SKM-1 (cell line): ENCODE measurements around the gene ZNF197.
"Not testable (repeated sequence)": the region's sequence is repeated elsewhere in the genome, so short reads cannot be mapped to it uniquely, and the experiment has no call there.

Experiments used
- DNase-seq: peaks from one replicate; lab custom pipeline; 2025; ENCODE audit not compliant: unreplicated experiment; lab: John Stamatoyannopoulos, UW

ZNF197 gene

DNA sequence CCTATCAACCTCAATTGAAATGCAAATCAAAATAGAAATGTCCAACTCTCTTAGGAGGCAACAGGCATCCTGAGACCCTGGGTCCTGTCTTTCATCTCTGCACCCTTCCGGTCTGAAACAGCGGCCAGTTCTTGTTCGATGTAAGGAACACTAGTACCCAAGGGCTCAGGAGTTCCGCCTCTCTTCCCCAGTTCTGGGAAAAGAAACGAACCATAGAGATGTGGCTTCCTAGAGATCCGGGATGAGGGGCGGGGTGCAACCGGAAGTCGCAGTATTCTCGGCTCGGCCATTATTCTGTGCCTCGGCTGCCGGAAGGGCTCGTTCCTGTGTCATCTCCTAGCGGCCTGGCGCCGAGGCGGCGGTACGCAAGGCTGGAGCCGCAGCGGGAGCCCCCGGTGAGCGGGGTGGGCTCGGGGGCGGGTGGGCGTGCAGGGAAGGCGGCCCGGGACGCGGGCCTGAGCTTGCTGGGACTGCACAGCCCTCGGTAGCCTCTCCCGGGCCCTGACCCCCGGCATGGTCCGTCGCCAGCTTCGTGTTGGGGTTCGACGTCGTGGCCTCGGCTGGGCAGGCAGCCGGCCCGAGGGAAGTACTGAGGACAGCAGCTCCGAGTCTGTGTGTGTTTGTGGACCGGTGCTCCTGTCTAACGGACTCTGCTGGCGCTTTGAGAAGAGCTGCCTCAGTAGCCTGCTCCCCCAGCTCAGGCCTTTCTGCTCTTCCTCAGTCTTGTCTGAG is at the start of gene ZNF197:
Gene ZNF197, plus strand, starts transcription at position 288 of the 732 bp plus-strand sequence. CDS start 4,119 bp downstream, outside the sequence.
- DNase-seq = peak; percentile 73

DNA sequence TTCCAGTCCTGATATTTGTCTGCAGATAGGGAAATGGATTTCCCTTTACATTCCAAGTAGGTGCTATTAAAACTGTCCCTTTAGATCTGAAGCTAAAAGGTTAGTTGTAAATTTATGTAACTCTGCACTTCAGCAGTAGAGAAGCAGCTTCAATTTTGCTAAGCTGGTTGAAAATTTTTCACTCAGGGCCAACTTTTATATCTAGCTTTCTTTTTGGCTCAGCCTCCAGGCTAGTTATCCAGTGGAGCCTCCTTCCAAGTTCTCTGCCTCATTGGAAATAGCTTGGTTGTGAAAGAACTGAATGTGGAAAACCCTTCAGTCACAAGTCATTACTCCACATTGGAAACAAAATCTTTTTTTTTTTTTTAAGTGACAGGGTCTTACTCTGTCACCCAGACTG is 48.2 kb upstream of the ZNF197 start:
- DNase-seq = no peak

DNA sequence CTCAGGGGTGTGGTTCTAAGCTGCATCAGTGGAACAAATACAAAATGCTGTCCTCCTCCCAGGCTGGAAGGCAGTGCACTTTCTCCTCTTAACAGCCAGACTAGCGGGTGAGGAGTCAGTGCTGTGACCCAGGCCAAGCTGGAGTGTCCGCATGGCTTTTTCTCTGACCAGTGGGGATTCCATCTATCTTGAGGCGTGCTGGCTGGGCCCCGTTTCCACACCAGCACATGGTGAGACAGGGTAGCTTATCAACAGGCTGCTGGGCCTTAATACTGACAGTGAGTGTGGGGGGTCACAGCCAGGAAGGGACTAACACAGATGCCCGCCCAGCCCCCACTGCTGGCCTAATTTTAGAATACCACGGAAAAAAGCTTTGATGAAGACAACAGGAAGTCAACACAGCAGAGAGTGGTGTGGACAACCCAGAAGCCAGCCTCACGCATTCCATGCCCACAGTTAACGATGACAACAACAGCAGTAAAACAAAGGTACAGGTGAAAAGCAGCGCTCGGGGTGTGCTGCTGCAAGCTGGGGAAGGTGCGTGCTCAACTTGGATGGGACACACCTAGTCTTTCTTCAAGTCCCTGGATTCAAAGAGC is 47.4 kb upstream of the ZNF197 start:
- DNase-seq = not testable (repeated sequence)

DNA sequence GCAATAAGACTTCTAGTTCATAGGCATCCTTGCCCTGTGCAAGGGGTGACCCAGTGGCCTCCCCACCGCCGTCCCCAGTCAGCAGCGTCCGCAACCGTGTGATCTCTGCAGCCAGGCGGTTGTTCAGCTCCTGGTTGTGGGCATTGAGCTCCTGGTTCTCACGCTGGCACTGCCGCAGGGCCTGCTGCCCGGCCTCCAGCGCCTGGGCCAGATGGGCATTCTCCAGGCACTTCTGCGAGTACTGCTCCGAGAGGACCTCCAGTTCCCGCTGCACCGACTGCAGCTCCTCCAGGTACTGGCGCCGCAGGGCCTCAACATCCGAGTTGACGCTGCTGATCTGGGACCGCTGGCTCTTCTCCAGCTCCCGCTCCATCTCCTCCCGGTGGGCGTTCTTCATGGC is 46.5 kb upstream of the ZNF197 start:
- not testable (repeated sequence) for DNase-seq

DNA sequence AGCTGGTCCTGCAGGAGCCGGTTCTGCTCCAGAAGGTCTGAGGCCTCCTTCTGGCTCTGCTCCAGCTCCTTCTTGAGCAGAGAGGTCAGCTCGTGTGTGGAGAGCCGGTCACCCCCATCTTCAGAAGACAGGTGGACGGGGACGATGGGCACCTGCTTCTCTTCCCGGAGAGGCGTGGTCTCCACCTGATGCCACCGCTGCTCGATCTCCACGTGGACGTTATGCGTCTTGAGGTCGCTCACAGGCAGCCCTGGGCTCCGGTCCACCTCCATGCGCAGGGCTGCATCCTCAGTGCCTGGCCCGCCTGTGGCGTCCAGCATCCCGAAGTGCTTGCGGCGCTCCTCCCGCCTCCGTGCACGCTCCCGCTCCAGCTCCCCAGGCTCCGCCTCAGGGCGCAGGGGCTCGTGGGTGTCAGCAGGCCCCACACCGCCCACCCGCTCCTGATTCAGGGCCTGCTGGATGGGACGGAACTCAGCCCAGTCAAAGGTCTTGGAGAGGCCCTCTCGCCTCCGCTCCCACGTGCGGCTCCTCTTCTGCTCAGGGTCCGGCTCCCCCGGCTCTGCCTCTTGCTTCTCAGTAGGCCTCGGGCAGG is 45.8 kb upstream of the ZNF197 start:
- DNase-seq = not testable (repeated sequence)

DNA sequence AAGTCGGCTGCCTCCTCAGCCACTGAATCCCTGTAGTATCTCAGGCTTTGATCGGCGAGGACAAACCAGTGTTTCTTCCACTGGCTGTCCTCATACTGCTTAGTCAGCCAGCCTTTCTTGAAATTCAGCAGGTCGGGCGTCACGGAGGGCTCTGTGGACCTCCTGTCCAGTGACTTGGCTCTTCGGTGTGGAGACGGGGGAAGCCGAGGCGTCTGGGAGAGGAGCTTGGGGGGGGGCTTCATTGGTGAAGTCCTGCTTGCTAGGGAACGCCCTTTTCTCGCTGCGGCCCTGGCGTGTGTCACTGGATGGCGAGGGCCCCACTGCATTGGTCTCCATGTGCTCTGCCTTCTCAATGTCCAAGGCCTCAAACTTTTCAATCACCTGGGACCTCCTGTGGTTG is 45.1 kb upstream of the ZNF197 start:
- DNase-seq = not testable (repeated sequence)

DNA sequence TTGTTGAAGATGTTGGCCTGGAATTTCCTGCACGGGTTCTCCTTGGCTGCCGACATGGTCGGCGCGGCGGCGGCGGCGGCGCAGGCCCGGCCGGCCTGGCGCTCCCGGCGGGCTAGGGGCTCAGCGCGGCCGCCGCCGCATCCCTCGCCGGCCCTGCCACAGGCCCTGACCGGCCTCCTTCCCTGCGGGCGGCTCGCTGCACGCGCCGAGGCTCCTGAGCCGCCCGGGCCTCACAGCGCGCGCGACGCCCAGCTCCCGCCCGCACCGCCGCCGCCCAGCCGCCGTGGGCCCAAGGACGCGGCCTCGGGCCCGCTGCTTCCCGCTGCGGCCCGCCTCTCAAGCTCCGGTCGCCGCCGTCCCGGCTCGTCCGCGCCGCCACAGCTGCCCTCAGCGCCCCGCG is 43.9 kb upstream of the ZNF197 start:
- DNase-seq = not testable (repeated sequence)

DNA sequence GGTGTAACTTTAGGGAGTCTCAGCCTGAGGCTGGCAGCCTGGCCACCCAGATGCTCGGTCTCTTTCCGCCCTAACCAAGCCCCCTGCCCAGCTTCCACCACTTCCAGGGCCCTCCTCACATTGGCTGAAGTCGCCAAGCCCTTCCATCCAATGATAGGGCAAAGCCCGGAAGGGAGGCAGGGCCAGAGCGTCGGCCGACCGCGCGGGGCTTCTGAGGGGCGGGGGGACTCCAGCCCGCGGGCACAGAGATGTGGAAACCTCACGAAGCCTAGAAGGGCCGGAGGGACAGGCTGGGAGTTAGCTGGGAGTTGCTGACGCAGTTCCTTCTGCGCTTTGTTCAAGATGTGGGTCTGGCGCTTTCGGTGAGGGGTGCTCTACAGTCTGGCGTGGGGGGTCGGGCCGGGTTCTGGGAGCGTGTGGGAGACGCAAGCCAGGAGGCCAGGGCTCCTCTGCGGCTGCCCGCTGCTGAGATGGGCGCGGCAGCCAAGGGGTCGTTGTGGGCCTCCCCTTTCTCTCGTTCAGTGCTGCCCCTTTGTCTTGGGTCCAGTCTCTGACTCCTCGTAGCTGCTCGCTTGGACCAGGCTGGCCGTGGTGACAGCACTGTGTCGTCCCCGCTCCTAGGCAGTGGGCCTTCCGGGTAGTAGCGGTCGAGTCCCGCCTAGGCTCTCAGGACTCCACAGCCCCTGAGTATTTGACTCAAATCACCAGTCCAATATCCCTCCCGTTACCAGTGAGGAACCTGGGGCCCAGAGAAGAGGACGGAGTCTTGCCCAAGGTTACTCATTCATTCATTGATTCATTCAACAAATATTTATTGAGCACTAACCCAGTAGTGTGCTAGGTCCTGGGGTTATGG is 40.0 kb upstream of the ZNF197 start, which contains the start of gene ZNF660:
Gene ZNF660, plus strand, starts transcription at position 319 of the 856 bp plus-strand sequence. CDS start 9,230 bp downstream, outside the sequence.
- no peak for DNase-seq

DNA sequence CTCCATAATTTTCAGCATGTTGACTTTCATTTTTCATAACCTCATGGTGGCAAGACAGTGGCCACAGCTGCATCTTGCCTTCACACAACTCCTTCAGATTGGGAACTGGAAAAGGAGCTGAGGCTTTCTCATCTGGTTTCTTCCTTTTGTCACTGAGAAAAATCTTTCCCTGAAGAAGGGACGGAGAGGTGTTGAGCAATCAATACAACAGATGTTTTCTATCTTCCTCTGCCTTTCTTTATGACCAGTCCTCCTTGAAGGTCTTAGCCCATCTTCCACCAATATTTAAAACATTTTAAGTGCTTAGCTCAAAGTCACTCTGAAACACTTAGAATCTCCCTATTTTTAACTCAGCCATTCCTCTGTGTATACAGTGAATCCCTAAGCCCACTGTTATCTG is 28.2 kb upstream of the ZNF197 start:
- no peak for DNase-seq

DNA sequence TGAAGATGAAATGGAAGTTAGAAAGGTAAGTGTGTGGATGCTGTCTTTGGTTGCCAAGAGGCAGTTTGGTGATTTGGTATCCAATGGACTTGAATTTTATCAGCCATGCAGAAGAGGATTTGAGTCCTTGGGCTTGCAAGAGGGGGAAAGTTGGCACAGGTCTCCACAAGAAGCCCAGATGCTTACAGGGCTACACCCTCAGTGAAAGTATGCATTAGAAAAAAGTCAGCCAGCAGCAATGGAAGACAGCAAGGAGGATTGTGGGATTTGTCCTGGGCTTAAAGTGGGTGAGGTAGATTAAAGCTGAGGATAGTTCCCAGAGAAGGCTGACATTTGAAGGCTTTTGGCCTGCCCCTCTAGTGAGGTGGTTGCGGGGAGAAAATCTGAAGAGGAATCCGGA is 23.1 kb upstream of the ZNF197 start:
- DNase-seq = no peak

DNA sequence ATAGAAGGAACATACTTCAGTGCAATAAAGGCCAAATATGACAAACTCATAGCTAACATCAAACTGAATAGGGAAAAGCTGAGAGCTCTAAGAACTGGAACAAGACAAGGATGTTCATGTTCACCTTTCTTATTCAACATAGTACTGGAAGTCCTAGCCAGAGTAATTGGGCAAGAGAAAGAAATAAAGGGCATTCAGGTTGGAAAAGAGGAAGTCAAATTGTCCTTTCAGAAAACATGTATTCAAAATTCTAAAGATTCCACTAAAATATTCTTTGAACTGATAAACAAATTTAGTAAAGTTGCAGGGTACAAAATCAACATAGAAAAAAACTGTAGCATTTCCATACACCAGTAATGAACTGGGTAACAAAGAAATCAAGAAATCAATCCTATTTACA is 12.2 kb upstream of the ZNF197 start:
- DNase-seq = no peak

DNA sequence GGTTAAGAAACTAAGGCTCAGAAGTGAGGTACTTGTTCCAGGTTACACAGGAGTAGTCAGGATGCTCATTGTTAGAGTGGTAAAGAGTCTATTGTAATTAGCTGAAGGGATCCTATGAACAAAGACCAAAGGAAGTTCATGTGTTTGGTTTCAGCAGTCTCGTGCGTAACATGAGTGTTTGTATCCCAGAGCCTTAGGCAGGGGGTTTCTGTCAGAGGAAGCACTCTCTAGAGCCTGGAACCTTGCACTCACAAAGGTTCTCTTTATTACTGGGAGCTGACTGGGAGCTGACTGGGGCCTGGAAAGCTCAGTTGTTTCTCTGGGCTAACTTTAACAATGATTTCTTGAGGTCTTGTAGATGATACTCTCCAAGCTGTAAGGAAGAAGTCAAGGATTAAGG is 3.9 kb downstream of the ZNF197 start:
- DNase-seq = no peak

DNA sequence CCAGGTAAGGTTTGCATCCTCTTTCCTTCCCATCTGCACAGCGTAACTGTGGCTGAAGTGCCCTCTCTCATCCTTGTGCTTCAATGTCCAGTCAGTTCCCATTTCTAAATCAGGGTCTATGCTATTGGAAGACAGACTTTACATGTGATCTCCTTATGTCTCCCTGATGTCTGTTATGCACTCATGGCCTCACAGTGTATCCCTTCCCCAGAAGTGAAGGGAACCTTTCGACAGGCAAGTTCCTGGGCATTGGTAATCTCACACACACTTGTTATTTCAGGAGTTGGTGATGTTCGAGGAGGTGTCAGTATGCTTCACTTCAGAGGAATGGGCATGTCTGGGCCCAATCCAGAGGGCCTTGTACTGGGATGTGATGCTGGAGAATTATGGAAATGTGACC is 7.4 kb downstream of the ZNF197 start:
- DNase-seq = no peak

DNA sequence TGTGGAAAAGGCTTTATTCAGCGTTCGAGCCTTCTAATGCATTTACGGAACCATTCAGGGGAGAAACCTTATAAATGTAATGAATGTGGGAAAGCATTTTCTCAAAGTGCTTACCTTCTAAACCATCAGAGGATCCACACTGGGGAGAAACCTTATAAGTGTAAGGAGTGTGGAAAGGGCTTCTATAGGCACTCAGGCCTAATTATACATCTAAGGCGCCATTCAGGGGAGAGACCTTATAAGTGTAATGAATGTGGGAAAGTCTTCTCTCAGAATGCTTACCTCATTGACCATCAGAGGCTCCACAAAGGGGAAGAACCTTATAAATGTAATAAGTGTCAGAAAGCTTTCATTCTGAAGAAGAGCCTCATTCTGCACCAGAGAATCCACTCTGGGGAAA is 17.5 kb downstream of the ZNF197 start:
- DNase-seq = no peak

DNA sequence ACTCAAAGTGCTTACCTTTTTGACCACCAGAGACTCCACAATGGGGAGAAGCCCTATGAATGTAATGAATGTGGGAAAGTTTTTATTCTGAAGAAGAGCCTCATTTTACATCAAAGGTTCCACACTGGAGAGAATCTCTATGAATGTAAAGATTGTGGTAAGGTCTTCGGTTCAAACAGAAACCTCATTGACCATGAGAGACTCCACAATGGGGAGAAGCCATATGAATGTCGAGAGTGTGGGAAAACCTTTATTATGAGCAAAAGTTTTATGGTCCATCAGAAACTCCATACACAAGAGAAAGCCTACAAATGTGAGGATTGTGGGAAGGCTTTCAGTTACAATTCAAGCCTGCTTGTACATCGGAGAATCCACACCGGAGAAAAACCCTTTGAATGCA is 18.2 kb downstream of the ZNF197 start:
- DNase-seq = no peak

DNA sequence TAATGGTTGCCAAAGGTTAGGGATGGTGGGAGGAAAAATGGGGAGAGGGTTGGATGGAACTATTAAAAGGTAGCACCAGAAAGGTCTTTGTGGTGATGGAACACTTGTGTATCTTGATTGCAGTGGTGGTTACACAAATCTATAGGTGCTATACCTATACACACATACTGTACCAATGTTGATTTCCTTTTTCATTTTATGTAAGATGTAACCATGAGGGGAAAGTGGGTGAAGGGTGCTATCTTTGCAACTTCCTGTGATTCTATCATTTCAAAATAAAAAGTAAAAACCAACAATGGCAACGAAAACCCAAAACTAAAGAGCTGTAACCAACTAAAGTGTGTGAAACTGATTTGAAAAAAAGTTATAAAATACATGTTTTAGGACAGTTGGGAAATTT is 22.9 kb downstream of the ZNF197 start:
- no peak for DNase-seq

DNA sequence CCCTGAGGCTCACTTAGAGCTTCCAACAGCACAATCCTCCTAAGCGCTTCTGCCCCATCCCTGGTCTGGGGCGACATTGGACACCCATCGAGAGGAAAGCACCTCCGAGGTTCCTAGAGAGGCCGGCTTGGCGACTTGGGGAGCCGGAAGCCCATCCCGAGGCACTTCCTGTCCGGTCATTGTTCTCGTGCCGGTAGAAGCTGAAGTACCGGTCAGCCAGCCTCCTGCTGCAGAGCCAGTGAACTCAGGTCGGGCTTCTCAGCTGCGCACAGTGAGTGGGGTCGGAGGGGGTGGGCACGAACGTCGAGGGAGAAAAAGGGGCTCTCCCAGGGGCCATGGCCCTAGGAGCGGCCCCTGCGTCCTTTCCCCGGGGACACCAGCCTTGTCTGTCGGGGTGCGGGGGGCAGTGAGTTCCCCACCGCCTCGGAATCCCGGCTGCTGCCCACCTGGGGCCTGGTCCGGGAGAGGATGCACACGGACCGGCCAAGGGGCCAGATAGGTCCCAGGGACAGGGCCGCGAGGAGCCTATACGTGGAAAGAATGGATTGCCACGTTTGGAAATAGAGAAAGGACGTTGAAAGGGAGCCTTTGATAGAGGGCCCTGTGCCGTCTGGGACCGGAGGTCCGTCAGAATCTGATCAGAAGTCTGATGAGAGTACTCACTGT is 23.9 kb downstream of the ZNF197 start, which contains the start of gene ZNF35:
Gene ZNF35, plus strand, starts transcription at position 169 of the 666 bp plus-strand sequence. CDS start 2,336 bp downstream, outside the sequence.
- DNase-seq = peak; percentile 76

DNA sequence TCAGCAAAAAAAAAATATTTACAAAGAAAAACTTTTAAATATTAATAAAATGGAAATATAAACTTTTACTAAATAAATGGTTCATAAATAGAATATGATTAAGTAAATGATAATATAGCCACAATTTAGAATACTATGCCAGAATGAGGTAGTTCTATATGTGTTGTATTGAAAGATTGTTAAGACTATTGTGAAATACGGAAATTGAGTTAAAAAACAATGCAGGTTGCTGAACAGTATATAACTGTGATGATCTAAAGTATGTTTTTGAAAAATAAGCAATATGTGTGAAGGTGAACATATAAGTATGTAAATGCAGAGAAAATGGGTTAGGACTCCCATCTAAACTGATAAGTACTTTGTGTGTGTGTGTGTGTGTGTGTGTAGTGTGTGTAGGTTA is 24.9 kb downstream of the ZNF197 start:
- DNase-seq = no peak

DNA sequence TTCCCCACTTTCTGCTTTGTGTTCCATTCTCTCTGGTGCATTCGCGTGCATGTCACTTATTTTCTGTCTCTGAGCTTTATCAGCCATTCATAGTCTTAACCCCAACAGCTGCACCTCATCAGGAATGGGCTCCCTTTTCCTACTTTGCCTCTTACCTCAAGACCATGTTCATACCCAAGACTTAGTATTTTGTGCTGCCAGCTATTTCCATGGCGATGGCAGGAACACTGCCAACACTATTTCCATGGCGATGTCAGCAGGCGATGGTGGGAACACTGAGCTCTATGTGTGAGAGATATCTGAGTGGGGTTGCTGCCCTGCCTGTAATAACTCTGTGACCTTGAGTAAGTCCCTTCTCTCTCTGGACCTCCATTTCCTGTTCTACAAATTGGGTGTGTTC is 29.2 kb downstream of the ZNF197 start:
- no peak for DNase-seq

DNA sequence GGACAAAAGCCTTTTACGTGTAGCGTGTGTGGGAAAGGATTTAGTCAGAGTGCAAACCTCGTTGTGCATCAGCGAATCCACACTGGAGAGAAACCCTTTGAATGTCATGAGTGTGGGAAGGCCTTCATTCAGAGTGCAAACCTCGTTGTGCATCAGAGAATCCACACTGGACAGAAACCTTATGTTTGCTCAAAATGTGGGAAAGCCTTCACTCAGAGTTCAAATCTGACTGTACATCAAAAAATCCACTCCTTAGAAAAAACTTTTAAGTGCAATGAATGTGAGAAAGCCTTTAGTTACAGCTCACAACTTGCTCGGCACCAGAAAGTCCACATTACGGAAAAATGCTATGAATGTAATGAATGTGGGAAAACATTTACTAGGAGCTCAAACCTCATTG is 34.2 kb downstream of the ZNF197 start:
- no peak for DNase-seq

DNA sequence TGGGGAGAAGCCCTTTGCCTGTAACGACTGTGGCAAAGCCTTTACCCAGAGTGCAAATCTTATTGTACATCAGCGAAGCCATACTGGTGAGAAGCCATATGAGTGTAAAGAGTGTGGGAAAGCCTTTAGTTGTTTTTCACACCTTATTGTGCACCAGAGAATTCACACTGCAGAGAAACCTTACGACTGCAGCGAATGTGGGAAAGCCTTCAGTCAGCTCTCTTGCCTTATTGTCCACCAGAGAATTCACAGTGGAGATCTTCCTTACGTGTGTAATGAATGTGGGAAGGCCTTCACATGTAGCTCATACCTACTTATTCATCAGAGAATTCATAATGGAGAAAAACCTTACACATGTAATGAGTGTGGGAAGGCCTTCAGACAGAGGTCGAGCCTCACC is 34.6 kb downstream of the ZNF197 start:
- DNase-seq = no peak
